SK-N-SH (cell line): ENCODE data around the gene TREML4. TPM values are rescaled to one million over a fixed set of nuclear protein-coding genes. Genes with fewer than 3 reads are reported as not detected.

Experiments used
- CTCF ChIA-PET: fragments of 300-600, 350-600 bp; formaldehyde crosslinking; extraction: SDS; loops from one replicate; lab custom pipeline; 2021; lab: Yijun Ruan, JAX
- POLR2A ChIA-PET: fragments of 350-600 bp; sonication (Branson Sonifier 250); formaldehyde crosslinking; extraction: SDS; loops from one replicate; lab custom pipeline; 2020; ENCODE audit warnings: antibody characterized with exemption, inconsistent platforms; lab: Yijun Ruan, JAX
- DNase-seq: peaks from one replicate; pipeline ENCODE4 v3.0.0; 2012
- H2AFZ ChIP-seq: fragments of 200-600 bp; sonication (generic); 2 replicates; pipeline ENCODE4 v1.8.1; 2016; ENCODE audit warnings: antibody characterized with exemption, mild to moderate bottlenecking, low read depth
- H3F3A ChIP-seq: fragments of 200-600 bp; sonication (generic); replicated peaks from 2 replicates; pipeline ENCODE3; 2016; ENCODE audit warnings: antibody characterized with exemption, mild to moderate bottlenecking; ENCODE audit not compliant: insufficient read depth
- H3K27ac ChIP-seq, 2 experiments: fragments of 200-500 bp in 1 of 2; fragments of 200-600 bp in 1 of 2; sonication (Bioruptor generic) in 1 of 2; sonication (generic), shearing (Covaris generic) in 1 of 2; 2 replicates each; pipeline versions ENCODE4 v1.5.1 to v1.6.1; 2014 to 2016; ENCODE audit warnings: low read depth in 2 of 2, inconsistent platforms in 1 of 2, low read length in 1 of 2, mild to moderate bottlenecking in 1 of 2, mixed read lengths in 1 of 2
- H3K27me3 ChIP-seq: fragments of 200-600 bp; sonication (generic), shearing (Covaris generic); 2 replicates; pipeline ENCODE4 v1.6.1; 2016; ENCODE audit warnings: mixed run types; ENCODE audit not compliant: insufficient read depth
- H3K36me3 ChIP-seq, 2 experiments: fragments of 200-500 bp in 1 of 2; fragments of 200-600 bp in 1 of 2; sonication (Bioruptor generic) in 1 of 2; sonication (generic) in 1 of 2; replicated peaks in 1 of 2; 2 replicates each; pipeline versions ENCODE3 to v1.5.1; 2014 to 2016; ENCODE audit warnings: low read length in 1 of 2, mild to moderate bottlenecking in 1 of 2; ENCODE audit not compliant: insufficient read depth in 2 of 2, control insufficient read depth in 1 of 2
- H3K4me1 ChIP-seq, 2 experiments: fragments of 200-500 bp in 1 of 2; fragments of 200-600 bp in 1 of 2; sonication (Bioruptor generic) in 1 of 2; sonication (generic), shearing (Covaris generic) in 1 of 2; 2 replicates each; pipeline versions ENCODE4 v1.5.1 to v1.6.1; 2014 to 2016; ENCODE audit warnings: low read depth in 1 of 2, low read length in 1 of 2, mixed run types in 1 of 2; ENCODE audit not compliant: insufficient read depth in 2 of 2, control insufficient read depth in 1 of 2
- H3K4me2 ChIP-seq: fragments of 200-600 bp; sonication (generic), shearing (Covaris generic); 2 replicates; pipeline ENCODE4 v1.6.1; 2017; ENCODE audit warnings: mixed run types
- H3K4me3 ChIP-seq, 2 experiments: fragments of 200-500 bp in 1 of 2; fragments of 200-600 bp in 1 of 2; sonication (Bioruptor generic) in 1 of 2; sonication (generic), shearing (Covaris generic) in 1 of 2; 2 replicates each; pipeline versions ENCODE4 v1.5.1 to v1.8.1; 2014 to 2016; ENCODE audit warnings: low read depth in 2 of 2, inconsistent platforms in 1 of 2, low read length in 1 of 2, mild to moderate bottlenecking in 1 of 2, mixed read lengths in 1 of 2, moderate library complexity in 1 of 2
- H3K79me2 ChIP-seq: fragments of 200-600 bp; sonication (generic); 2 replicates; pipeline ENCODE4 v1.8.1; 2017; ENCODE audit warnings: mild to moderate bottlenecking; ENCODE audit not compliant: insufficient read depth
- H3K9ac ChIP-seq: fragments of 200-600 bp; sonication (generic); 2 replicates; pipeline ENCODE4 v1.6.1; 2017; ENCODE audit warnings: mixed run types
- H3K9me2 ChIP-seq: fragments of 200-600 bp; sonication (generic); 2 replicates; pipeline ENCODE4 v1.6.1; 2017; ENCODE audit warnings: mixed run types
- H3K9me3 ChIP-seq: fragments of 200-600 bp; sonication (generic); 2 replicates; pipeline ENCODE4 v1.6.1; 2017; ENCODE audit warnings: mixed run types, mild to moderate bottlenecking, moderate library complexity
- H4K20me1 ChIP-seq: fragments of 200-600 bp; sonication (generic); 2 replicates; pipeline ENCODE4 v1.6.1; 2017; ENCODE audit warnings: mild to moderate bottlenecking, mixed run types; ENCODE audit not compliant: insufficient read depth
- ELF1 ChIP-seq: IDR thresholded peaks from 2 replicates; pipeline ENCODE4 v1.4.0; 2012
- EP300 ChIP-seq, 2 experiments: IDR thresholded peaks; 2 replicates each; pipeline versions ENCODE4 v1.4.0 to v1.6.1; 2012; ENCODE audit warnings: borderline replicate concordance in 1 of 2, low read depth in 1 of 2, low read length in 1 of 2
- FOSL2 ChIP-seq: IDR thresholded peaks from 2 replicates; pipeline ENCODE4 v1.4.0; 2012; ENCODE audit warnings: low read depth, mild to moderate bottlenecking, moderate library complexity, borderline replicate concordance
- FOXJ3 ChIP-seq: sonication (generic); formaldehyde crosslinking; IDR thresholded peaks from 2 replicates; pipeline ENCODE4 v1.5.1; 2020; ENCODE audit warnings: mild to moderate bottlenecking, missing genetic modification reagents
- JUND ChIP-seq: IDR thresholded peaks from 2 replicates; pipeline ENCODE4 v1.4.0; 2012
- MEF2A ChIP-seq: IDR thresholded peaks from 2 replicates; pipeline ENCODE4 v1.4.0; 2012; ENCODE audit warnings: low read depth, borderline replicate concordance
- MXI1 ChIP-seq: IDR thresholded peaks from 2 replicates; pipeline ENCODE4 v1.6.1; 2012; ENCODE audit warnings: mild to moderate bottlenecking, low read depth, low read length, improper control_type of control experiment
- NRF1 ChIP-seq: IDR thresholded peaks from 2 replicates; pipeline ENCODE4 v1.6.1; 2012; ENCODE audit warnings: low read depth, mild to moderate bottlenecking, low read length
- PBX3 ChIP-seq: IDR thresholded peaks from 2 replicates; pipeline ENCODE4; 2012
- RCOR1 ChIP-seq: fragments of 150-350 bp; IDR thresholded peaks from 2 replicates; pipeline ENCODE4 v1.6.1; 2017; ENCODE audit warnings: antibody characterized with exemption, low read length
- REST ChIP-seq: IDR thresholded peaks from 2 replicates; pipeline ENCODE4 v1.6.1; 2012; ENCODE audit warnings: mild to moderate bottlenecking, low read depth, low read length, moderate library complexity
- TCF12 ChIP-seq: IDR thresholded peaks from 2 replicates; pipeline ENCODE4 v1.4.0; 2012
- USF2 ChIP-seq: fragments of 150-350 bp; IDR thresholded peaks from 2 replicates; pipeline ENCODE4 v1.6.1; 2017; ENCODE audit warnings: antibody characterized with exemption, low read length, low read depth, borderline replicate concordance
- WGBS: methylation state at CpG from one replicate; pipeline ENCODE4 v1.1.6; 2017; ENCODE audit warnings: low lambda C conversion rate; 5-methylcytosine and 5-hydroxymethylcytosine counted together
- polyA plus RNA-seq, 3 experiments: library from polyadenylated mRNA; depleted of rRNA; stranded (reverse); fragments of >200 nt; gene quantifications; 2 replicates each; pipeline ENCODE4 v1.2.3, GENCODE V29; 2012

Gene TREML4
- polyA plus RNA-seq, 1 of the 3 experiments (the other 2 are of a cell fraction) = not detected

- no peak for DNase-seq
- WGBS = 0% methylated on average over 1 of the region's 1 CpG
- Histone ChIP-seq H3K4me1 (no peaks in the 10 kb centered on the region; a peak in 1 of 4 replicates), H3K27ac (no peak overlapping the region), H3F3A (no peaks in the 10 kb centered on the region), H3K4me2 (no peak overlapping the region), H3K4me3 (no peak overlapping the region), H3K36me3 (no peaks in the 10 kb centered on the region), H3K9me2 (no peaks in the 10 kb centered on the region), H3K27me3 (no peaks in the 10 kb centered on the region; the same call in 1 of the 2 replicates), H3K79me2 (no peaks in the 10 kb centered on the region), H2AFZ (no peak overlapping the region), H3K9ac (no peak overlapping the region), H3K9me3 (no peaks in the 10 kb centered on the region), H4K20me1 (no peaks in the 10 kb centered on the region)
- ChIA-PET POLR2A (no interaction called here), CTCF (interaction anchor here (0.6 to 1.4 kb wide), 3 partner anchors 26 to 160 kb away, joined by 3 read pairs; no protein-coding TSS in a partner anchor)
- TF ChIP-seq TCF12 (no peak), MXI1 (no peak), JUND (no peak), USF2 (no peak), ELF1 (no peak), FOSL2 (no peak), RCOR1 (no peak), PBX3 (no peak), NRF1 (no peak), FOXJ3 (CRISPR knock-in tag) (no peak), EP300 (IDR thresholded peaks at IDR 0.05; ENCODE audit: borderline replicate concordance in 1 of 2, low read depth in 1 of 2, low read length in 1 of 2) (no peak), REST (no peak), MEF2A (no peak)
Observed at GRCh38 chr6:41280381-41281057, 52.4 kb downstream of the TREML4 start.
